Adrenal gland (tissue), 12 donors: ENCODE measurements around the gene TMEM196. TPM values are rescaled to one million over a fixed set of nuclear protein-coding genes. Genes with fewer than 3 reads are reported as not detected.

Experiments used
- DNase-seq, 7 donors: peaks; one replicate each; pipeline ENCODE4 v3.0.0-alpha.2; 2019 to 2020
- H3K27ac ChIP-seq, 5 donors: fragments of 200-600 bp; sonication (generic) in 4 of 5; 1 replicate in 3 of 5; 2 replicates in 2 of 5; pipeline versions ENCODE4 v1.5.1 to v1.8.0; 2016 to 2020; ENCODE audit warnings: mild to moderate bottlenecking in 1 of 5
- H3K27me3 ChIP-seq: fragments of 200-600 bp; 2 replicates; pipeline ENCODE4 v1.8.0; 2021
- H3K36me3 ChIP-seq, 2 donors: fragments of 200-600 bp; replicated peaks in 1 of 2; 1 replicate in 1 of 2; 2 replicates in 1 of 2; pipeline versions ENCODE4 v1.5.1 to v1.8.0; 2018 to 2022
- H3K4me1 ChIP-seq, 2 donors: fragments of 200-600 bp; replicated peaks in 1 of 2; 1 replicate in 1 of 2; 2 replicates in 1 of 2; pipeline versions ENCODE4 v1.5.1 to v1.8.0; 2018 to 2021
- H3K4me3 ChIP-seq, 4 donors: fragments of 200-600 bp; sonication (generic) in 3 of 4; one replicate each; pipeline ENCODE4 v1.5.1; 2016 to 2018
- H3K9me3 ChIP-seq, 3 donors: fragments of 200-600 bp; sonication (generic) in 1 of 3; replicated peaks in 1 of 3; 1 replicate in 2 of 3; 2 replicates in 1 of 3; pipeline versions ENCODE4 v1.5.1 to v1.8.0; 2016 to 2021
- POLR2A ChIP-seq, 2 donors: fragments of 450-650 bp; IDR thresholded peaks; one replicate each; pipeline ENCODE4 v1.6.1; 2017; ENCODE audit warnings: antibody characterized with exemption in 2 of 2, mild to moderate bottlenecking in 2 of 2, moderate library complexity in 1 of 2
- WGBS, 4 donors: extraction: QIAGEN DNeasy Blood & Tissue Kit in 2 of 4; methylation state at CpG; one replicate each; pipeline versions ENCODE4 v1.1.5 to v1.1.7; 2013 to 2017; 5-methylcytosine and 5-hydroxymethylcytosine counted together
- intact Hi-C, 2 donors: fragments of 100-400 bp; cut with DNase I; formaldehyde crosslinking; loops; one replicate each; pipeline versions ENCODE4 v1.14.1 to v1.15.0; 2022 to 2023
- polyA plus RNA-seq, 3 donors: library from polyadenylated mRNA; stranded (reverse); fragments of 200-250 nt in 2 of 3; fragments of 350-450 nt in 1 of 3; fragmentation: Illumina TruSeq in 1 of 3; extraction: RNeasy Lipid Tissue Mini Kit (QIAGEN cat#74804) in 1 of 3; gene quantifications; one replicate each; pipeline ENCODE4 v1.2.3, GENCODE V29; 2013 to 2014
- total RNA-seq, 9 donors: library from RNA; depleted of rRNA in 4 of 9; stranded (reverse); fragments of >200 nt in 4 of 9; fragments of 120-200 nt in 1 of 9; fragmentation: NEBNext Ultra II Directional in 1 of 9; extraction: Animal tissue kit (Norgen Biotek cat#: 25700) in 1 of 9; gene quantifications; one replicate each; pipeline versions ENCODE4 v1.1.0 to v1.2.4, GENCODE V29; 2013 to 2023
- TF ChIP-seq, protein P1 (sequence below), 6 experiments: fragments of 450-650 bp in 4 of 6; fragments of 200-600 bp in 2 of 6; sonication (generic) in 1 of 6; IDR thresholded peaks; 1 replicate in 5 of 6; 2 replicates in 1 of 6; pipeline versions ENCODE4 v1.5.1 to v1.8.0; 2016 to 2021; ENCODE audit warnings: antibody characterized with exemption in 6 of 6, mild to moderate bottlenecking in 2 of 6, moderate library complexity in 1 of 6
- donor health status: healthy with polysubstance abuse.
- donor health status: Bipolar disorder and iron deficiency.
- donor health status: DM: yes; HTN: yes; CAD: no.
- donor health status: DM: no; HTN: no; CAD: no.
- donor health status: DM: no; HTN: no; CAD: no.
- donor health status: DM: yes; HTN: yes; CAD: no.

The TMEM196 gene
- total and polyA plus RNA-seq, 12 donors: 0.06 to 1.1 (median 0.16) TPM; not detected in 1

DNA sequence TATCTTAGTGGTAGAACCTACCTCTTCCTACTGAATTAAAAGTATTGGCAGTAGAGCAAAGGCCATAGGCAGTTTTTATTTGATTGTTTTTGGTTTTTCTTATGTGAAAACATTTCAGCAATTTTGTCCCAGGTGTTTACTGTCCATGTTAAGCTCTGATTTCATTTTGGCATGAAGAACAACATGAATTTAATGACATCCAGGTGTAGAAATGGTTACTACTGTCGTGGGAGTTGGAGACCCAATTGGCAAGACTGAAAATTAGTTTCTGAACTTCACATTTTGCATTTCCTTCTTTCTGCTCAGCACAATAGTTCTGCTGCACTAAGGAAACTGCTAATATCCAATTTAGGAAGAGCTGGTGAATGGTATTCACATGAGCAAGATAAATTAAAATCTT is 38.0 kb upstream of the TMEM196 start:
- H3K27me3 ChIP-seq: no peaks in the 10 kb centered on the region
- no peaks in the 10 kb centered on the region for H3K36me3 ChIP-seq
- TF ChIP-seq, protein P1, sequence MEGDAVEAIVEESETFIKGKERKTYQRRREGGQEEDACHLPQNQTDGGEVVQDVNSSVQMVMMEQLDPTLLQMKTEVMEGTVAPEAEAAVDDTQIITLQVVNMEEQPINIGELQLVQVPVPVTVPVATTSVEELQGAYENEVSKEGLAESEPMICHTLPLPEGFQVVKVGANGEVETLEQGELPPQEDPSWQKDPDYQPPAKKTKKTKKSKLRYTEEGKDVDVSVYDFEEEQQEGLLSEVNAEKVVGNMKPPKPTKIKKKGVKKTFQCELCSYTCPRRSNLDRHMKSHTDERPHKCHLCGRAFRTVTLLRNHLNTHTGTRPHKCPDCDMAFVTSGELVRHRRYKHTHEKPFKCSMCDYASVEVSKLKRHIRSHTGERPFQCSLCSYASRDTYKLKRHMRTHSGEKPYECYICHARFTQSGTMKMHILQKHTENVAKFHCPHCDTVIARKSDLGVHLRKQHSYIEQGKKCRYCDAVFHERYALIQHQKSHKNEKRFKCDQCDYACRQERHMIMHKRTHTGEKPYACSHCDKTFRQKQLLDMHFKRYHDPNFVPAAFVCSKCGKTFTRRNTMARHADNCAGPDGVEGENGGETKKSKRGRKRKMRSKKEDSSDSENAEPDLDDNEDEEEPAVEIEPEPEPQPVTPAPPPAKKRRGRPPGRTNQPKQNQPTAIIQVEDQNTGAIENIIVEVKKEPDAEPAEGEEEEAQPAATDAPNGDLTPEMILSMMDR (IDR thresholded peaks at IDR 0.05): no peak
- no peak for TF ChIP-seq POLR2A (IDR thresholded peaks at IDR 0.05)
- no peak for DNase-seq
- 70 to 83% (median 71%) methylated on average over 1 of the region's 1 CpG for WGBS, 4 donors
- H3K9me3 ChIP-seq: no peaks in the 10 kb centered on the region
- H3K4me3 ChIP-seq: no peak overlapping the region
- no peak overlapping the region for H3K27ac ChIP-seq
- intact Hi-C loops: no loop called here
- H3K4me1 ChIP-seq: no peaks in the 10 kb centered on the region

DNA sequence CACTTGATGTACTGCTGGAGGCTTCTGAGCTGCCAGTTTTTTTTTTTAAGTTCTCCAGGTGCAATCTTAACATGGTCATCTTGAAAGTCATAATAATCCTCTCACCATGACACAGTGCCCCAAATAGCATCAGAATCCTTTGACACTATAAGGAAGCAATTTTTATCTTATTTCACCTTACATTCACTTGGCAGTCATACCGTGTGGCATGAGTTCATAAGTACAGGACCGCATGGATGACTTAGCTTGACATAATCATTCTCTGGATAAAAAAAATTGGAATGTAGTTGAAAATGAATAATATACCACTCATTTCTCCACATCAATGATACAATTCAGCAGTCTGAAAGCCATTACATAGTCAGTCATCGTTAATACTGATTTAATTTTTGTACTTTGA is 25.6 kb upstream of the TMEM196 start:
- WGBS, 4 donors: 67 to 77% (median 68%) methylated on average over 3 of the region's 3 CpGs
- no peak overlapping the region for H3K27ac ChIP-seq
- H3K4me1 ChIP-seq: no peaks in the 10 kb centered on the region
- TF ChIP-seq POLR2A (IDR thresholded peaks at IDR 0.05): no peak
- TF ChIP-seq, protein P1 (IDR thresholded peaks at IDR 0.05): no peak
- H3K36me3 ChIP-seq: no peaks in the 10 kb centered on the region
- H3K4me3 ChIP-seq: no peak overlapping the region
- no peaks in the 10 kb centered on the region for H3K9me3 ChIP-seq
- intact Hi-C loops: no loop called here
- no peak for DNase-seq
- no peaks in the 10 kb centered on the region for H3K27me3 ChIP-seq

DNA sequence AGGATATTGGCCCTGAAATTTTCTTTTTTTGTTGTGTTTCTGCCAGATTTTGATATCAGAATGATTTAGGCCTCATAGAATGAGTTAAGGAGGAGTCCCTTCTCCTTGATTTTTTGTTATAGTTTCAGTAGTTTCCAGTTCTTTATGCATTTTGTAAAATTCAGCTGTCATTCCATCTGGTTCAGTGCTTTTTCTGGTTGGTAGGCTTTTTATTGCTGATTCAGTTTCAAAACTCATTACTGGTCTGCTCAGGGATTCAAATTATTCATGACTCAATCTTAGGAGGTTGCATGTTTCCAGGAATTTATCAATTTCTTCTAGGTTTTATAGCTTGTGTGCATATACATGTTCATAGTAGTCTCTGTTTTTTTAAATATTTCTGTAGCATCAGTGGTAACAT is 10.1 kb upstream of the TMEM196 start:
- H3K4me1 ChIP-seq: no peaks in the 10 kb centered on the region
- no peaks in the 10 kb centered on the region for H3K36me3 ChIP-seq
- H3K27ac ChIP-seq: no peak overlapping the region
- H3K9me3 ChIP-seq: no peaks in the 10 kb centered on the region
- no peaks in the 10 kb centered on the region for H3K27me3 ChIP-seq
- intact Hi-C loops: no loop called here
- TF ChIP-seq, protein P1 (IDR thresholded peaks at IDR 0.05): no peak
- TF ChIP-seq POLR2A (IDR thresholded peaks at IDR 0.05): no peak
- H3K4me3 ChIP-seq: no peak overlapping the region
- no peak for DNase-seq

DNA sequence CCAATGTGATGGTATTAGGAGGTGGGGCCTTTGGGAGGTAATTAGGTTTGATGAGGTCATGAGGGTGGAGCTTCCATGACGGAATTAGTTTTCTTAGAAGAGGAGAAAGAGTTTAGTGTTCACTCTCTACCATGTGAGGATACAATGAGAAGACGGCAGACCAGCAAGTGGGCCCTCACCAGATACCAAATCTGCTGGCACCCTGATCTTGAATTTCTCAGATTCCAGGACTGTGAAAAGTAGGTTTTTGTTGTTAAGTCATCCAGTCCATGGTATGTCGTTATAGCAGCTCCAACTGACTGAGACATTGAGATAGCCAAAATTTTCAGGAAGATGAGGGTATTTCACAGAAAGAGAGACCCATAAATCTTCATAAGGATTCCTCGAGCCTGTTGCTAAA is 3.6 kb upstream of the TMEM196 start:
- intact Hi-C loops: no loop called here
- Histone ChIP-seq H3K27me3 (peaks cover 17% of the 10 kb centered on the region), H3K27ac (no peak overlapping the region), H3K4me1 (peaks cover 0 to 10% of the 10 kb centered on the region in 2 donors), H3K36me3 (no peaks in the 10 kb centered on the region), H3K9me3 (no peaks in the 10 kb centered on the region), H3K4me3 (no peak overlapping the region)
- no peak for TF ChIP-seq POLR2A (IDR thresholded peaks at IDR 0.05)
- TF ChIP-seq, protein P1 (IDR thresholded peaks at IDR 0.05): no peak
- 58 to 71% (median 64%) methylated on average over 4 of the region's 4 CpGs for WGBS, 4 donors
- no peak for DNase-seq
